ENCODE results near the gene KIF25.
"Not testable (repeated sequence)": the region's sequence is repeated elsewhere in the genome, so short reads cannot be mapped to it uniquely, and the experiment has no call there.

KIF25 gene

DNA sequence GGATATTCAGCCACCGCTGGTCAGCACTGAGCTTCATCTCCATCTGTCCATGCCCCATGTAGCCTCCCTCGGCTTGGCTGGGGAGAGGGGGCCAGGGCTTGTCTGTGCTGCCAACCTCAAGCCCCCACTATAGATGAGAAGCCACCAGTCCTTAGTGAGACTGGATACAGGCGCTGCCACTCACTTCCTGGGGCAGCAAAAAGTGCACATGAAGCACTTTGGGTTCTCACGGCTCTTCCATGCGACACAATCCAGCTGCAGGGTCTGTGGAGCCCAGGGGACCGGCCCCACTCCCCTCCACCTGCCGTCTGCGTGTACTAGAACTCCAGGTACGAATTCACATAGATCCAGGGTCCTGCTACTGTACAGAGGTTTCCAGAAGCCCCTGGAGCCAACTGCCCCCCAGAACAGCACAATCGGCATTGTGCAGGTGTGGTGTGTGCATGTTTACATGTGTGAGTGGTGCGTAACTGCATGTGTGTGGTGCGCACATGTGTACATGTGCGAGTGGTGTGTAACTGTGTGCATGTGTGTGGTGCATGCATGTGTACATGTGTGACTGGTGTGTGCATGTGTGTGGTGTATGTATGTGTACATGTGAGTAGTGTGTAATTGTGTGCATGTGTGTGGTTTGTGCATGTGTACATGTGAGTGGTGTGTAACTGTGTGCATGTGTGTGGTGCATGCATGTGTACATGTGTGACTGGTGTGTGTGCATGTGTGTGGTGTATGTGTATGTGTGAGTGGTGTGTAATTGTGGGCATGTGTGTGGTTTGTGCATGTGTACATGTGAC lies 76.7 kb downstream of the KIF25 start:
- no peak for DNase-seq

DNA sequence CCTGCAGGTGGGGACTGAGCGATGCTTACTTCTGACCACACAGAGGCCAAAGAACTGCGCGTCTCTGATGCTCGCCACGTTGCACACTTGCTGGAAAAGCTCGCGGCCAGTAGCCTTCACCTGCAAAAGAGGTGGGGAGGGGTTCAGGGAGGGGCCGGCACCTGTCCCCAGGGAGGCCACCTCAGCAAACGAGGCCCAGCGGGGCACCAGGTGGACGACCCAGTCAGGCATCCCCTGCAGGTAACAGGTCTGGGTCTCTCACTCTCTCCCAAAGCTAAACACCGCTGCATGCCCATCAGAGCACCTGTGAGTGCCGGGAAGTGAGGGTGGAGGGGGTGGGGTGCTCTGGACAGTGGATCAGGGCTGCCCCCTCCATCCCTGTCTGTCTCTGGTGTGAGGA lies 77.7 kb downstream of the KIF25 start:
- DNase-seq: no peak

DNA sequence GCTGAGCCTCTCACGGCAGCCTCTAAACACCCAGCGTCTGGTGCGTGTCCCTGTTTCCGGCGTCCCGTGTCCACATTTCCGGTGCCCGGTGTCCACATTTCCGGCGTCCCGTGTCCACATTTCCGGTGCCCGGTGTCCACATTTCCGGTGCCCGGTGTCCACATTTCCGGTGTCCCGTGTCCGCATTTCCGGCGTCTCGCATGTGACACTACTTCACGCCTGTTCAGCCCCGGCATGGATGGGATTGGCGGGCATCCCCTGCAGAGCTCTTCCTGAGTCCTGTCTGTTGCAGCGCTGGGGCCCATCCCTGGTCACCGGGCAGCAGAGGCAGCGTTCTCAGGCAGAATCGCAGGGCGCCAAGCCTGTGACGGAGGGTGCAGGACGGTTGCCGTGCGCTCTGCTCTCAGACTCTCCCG lies 78.3 kb downstream of the KIF25 start:
- DNase-seq: no peak

DNA sequence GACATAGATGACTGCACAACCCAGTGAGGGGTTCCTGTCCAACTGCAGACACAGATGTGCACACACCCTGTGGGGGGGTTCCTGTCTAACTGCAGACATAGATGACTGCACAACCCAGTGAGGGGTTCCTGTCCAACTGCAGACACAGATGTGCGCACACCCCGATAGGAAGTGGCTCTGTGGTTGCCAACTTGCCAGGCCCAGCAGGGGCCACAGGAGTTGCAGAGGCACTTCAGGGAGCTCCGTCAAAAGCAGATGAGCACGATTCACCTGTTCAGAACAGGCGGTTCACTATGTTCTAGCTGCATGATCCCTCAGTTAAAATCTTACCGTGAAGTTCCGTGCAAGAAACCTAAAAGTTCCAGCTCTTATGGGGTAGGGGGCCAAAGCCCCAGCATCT lies 79.9 kb downstream of the KIF25 start:
- DNase-seq: not testable (repeated sequence)

GRCh38 chr6:168078175-168078942 lies 80.9 kb downstream of the KIF25 start:
- DNase-seq: no peak

- no peak for DNase-seq
Observed at GRCh38 chr6:168078943-168079405, 81.5 kb downstream of the KIF25 start, which contains the start of gene FRMD1. TSS of gene FRMD1 (minus strand) at chr6:168079212. CDS start at chr6:168079094, 118 bp downstream.

GRCh38 chr6:168080393-168081077 lies 83.1 kb downstream of the KIF25 start:
- no peak for DNase-seq

DNA sequence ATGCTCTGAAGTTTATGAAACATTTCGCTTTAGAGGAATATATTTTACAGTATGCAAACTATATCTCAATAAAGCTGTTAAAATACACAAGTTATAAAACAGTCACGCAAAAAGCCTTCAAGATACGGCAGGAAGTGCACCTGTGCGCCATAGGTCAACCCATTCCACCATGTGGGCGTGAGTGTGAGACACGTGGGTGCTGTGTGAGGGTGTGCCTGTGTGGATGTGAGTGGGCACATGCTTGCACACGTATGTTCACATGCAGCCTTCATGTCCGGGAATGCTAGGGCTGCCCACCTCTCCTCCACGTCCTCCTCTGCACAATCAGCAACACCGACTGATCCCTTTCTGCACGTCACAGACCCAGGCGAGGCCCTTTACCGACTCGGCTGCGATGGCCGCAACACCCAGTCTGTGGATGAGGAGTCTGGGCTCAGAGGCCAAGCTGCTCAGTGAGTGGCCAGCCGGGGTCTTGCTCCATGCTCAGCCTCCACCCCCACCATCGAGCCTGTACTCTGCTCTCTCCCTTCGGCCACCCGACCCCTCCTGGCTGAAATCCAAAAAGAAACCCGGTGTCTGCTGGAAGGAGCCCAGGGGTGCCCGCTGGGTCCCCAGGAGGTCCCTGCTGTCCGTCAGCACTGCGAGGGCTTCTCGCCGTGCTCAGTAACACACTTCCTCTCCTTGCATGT lies 84.5 kb downstream of the KIF25 start:
- no peak for DNase-seq

DNA sequence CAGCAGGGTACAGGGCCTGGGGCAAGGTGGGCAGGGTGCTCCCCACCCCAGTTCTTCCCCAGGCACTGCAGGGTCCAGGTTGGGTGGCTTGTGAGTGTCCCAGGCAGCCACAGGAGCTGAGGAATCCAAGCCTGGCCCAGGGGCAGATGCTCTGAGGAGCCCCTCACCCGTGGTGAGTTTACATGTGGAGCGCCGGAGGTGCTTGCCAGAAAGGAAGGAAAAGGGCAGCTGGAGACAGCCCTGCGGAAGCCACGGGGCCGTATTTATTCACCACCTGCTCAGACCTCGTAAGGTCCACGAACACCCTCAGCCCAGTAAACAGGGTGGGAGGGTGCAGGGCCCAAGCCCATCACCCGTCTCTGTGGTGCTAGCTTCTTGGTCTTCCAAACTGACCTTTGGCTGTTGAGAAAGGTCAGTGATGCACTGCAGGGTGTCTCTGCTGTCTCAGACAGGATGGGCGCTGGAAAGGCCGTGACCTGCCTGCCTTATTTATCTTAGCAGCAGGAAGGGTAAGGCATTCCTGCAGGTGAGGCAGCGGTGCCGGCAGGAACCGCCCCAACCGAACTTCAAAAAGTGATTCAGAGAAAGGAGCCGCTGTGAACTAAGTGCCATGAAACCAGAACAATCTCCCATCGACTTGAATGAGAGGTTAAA lies 85.5 kb downstream of the KIF25 start:
- DNase-seq: no peak

DNA sequence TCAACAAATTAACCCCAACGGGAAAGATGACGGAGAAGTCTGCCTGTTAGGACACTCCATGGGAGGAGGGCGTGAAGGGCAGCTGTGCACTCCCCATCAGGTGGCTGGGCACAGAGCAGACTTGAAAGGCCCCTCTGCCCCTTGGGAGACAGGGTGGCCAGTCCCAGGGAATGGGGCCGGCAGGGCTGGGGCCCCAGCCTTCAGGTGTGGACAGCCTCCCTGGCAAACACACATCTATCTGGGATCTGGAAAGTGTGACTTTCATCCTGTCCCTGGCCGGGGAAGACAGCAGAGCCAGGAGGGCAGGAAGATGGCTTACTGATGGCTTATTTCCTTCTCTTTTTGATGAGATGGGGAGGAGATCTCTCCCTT lies 86.0 kb downstream of the KIF25 start:
- no peak for DNase-seq

DNA sequence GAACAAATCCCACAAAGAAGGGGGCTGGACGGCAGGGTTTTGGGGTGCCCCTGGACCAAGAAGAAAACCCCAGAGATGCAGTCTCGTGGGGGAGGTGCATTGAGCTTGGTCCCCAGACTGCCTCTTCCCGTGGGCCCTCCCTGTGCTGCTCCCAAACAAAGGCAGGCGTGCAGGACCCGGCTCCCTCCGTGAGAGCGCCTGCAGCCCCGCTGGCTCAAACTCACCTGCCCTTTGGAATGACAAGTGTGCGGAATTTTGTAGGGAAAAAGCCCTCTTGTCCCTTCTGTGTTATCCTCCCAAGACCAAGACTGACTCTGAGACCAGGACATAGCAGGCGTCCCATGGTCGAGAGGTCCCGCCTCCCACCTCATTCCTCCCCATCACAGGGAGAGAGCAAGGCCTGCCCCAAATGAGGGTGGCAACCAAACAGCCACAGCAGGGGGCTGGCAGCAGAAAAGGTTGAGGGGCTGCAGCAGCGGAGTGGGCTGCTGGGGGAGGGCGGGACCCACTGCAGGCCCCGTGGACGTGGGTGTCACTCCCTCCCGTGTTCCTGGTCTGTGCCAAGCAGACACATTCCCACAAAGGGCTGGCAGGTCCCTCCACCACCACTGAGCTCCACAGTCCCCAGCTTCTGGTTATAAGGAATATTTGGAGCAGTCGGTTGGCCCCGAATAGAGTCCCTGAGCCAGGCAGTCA lies 87.1 kb downstream of the KIF25 start:
- no peak for DNase-seq

DNA sequence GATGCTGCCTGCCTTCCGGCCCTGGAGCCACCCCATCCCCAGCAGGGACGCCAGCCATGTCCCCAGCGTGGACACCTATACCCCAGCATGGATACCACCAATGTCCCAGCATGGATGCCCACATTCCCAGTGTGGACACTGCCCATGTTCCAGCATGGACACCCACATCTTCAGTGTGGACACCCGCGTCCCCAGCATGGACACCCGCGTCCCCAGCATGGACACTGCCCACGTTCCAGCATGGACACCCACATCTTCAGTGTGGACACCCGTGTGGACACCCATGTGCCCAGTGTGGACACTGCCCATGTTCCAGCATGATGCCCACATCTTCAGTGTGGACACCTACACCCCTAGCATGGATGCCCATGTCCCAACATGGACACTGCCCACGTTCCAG lies 88.6 kb downstream of the KIF25 start:
- DNase-seq: no peak

DNA sequence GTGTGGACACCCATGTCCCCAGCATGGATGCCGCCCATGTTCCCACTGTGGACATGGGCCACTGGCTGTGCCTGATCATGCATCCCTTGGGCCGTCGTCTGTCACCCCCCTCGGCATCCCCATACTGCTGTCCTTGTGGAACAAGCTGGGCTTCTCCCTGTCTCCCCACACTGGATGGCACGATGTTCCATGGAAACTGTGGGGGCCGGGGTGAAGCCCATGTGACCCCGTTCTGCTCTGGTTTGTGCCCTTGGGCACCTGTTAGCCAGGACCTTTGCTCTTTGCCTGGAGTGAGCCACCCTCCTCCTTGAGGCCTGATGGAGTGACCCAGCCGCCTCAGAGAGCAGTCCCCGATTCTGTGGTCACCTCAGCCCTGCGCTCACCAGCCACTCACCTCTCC lies 89.1 kb downstream of the KIF25 start:
- DNase-seq: no peak

DNA sequence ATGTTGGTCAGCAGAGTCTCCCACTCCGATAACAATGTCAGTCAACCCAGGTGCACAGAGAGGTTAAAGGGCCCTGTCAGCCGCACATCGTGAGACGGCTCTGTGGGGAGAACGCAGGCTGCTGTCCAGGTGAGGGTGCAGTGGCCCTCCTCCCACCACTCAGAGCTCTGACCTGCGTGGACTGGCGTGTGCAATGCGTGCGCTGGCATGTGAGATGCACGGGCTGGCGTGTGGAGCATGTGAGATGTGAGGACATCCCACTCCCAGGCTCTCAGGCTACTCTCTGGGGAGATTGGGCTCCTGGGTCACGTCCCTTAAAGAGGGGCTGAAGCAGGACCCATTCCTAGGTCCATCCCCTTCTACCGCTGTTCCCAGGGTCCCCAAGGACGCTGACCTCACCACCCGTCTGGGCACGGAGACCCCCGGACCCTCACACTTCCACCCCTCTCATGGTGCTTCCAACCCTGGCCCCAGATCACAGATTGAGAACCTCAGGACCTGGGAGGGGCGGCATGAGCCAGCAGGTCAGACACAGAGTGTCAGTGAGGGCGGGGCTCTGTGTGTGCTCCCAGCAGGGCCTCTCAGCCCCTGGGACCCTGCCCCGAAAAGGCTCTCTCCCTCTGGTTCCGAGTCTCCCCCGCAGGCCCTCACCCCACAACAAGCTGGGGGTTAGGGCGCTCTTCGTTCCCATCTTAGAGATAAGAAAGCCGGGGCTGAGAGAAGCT lies 90.1 kb downstream of the KIF25 start:
- no peak for DNase-seq

DNA sequence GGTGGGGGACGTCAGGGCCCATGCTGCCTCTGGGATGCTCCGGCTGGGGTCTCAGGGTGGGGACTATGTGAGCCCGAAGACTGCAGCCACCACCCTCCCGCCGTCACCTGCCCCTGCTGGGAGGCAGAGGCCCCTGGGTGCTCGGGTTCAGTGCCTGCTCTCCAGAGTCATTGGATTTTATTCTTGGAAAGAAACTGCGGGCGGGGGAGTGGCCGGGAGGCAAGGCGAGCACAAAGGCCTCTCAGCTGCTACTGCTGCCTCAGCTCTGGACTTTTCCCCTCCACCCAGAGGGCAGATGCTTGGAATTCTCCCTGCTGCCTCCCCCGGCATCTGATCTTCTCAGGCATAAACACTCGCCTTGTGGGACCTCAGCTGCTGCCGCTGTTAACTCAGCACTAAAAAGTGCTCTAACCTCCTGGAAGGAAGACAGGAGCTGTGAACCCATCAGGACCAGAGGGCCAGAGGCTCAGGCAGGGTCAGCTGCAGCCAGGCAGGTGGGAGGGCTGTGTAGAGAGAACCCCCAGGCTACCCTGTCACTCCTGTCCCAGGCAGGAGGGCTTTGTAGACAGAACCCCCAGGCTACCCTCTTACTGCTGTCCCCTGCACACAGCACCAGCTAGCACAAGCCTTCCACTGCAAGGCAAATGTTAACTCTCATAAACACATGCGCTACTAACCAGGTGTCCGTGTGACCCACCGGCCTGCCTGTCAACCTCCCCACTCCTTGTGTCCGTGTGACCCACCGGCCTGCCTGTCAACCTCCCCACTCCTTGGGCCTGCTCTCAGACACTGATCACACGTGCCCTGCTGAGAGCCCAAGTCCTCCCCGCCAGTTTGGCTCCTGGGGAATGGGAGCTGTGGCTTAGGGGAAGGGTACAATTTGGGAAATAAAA lies 90.9 kb downstream of the KIF25 start:
- DNase-seq: no peak

GRCh38 chr6:168089186-168090063 lies 92.0 kb downstream of the KIF25 start:
- DNase-seq: no peak

DNA sequence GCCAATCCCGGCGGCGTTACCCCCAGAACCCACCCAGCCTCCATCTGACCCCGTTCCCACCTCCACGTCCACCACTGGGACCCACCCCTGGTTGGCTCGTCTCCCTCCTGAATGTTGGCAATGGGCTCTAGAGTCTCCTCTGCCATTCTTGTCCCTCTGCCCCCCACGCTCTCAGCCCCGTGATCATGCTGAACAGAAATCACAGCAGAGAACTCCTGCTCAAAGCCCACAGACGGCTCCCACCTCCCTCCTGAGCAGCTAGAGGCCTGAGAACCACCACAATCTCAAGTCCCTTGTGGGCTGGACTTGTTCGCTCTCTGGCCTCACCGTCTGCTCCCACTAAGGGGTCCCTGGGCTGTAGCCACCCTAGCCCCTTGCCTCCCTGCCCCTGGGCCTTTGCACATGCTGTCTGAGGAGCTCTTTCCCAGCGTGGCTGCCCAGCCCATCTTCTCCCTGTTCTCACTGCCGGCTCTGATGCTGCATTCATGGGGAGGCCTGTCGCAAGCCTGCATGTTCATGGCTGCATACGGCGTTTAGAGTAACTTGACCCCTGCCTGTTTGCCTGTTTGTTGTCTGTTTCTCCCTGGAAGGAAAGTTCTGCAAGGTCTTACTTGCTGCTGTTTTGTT lies 92.7 kb downstream of the KIF25 start:
- no peak for DNase-seq

- DNase-seq: no peak
Observed at GRCh38 chr6:168090706-168091105, 93.2 kb downstream of the KIF25 start.
